HepG2 (cell line): ENCODE results near the gene HOXB4. TPM values are rescaled to one million over a fixed set of nuclear protein-coding genes. Genes with fewer than 3 reads are reported as not detected.

Source experiments
- ATAC-seq: fragments of 200-7000 bp; cut with Tn5 transposase; 3 replicates; pipeline ENCODE4 v1.9.1; 2020; ENCODE audit warnings: mild to moderate bottlenecking, moderate library complexity
- BruUV-seq: library from RNA; stranded (reverse); fragments of 400-500 nt; replicated peaks from 2 replicates; lab custom pipeline; 2021; lab: Mats Ljungman, UMichigan
- CTCF ChIA-PET: fragments of 300-600 bp; formaldehyde crosslinking; extraction: SDS; loops from one replicate; lab custom pipeline; 2021; ENCODE audit warnings: low total read pairs, inconsistent platforms, low intra/inter-chr PET ratio; lab: Yijun Ruan, JAX
- POLR2A ChIA-PET: fragments of 350-600 bp; sonication (Branson Sonifier 250); formaldehyde crosslinking; loops from one replicate; lab custom pipeline; 2020; ENCODE audit warnings: antibody characterized with exemption, inconsistent platforms; lab: Yijun Ruan, JAX
- DNase-seq: peaks from one replicate; pipeline ENCODE4 v3.0.0-alpha.2; 2015; ENCODE audit warnings: low spot score
- FAIRE-seq: peaks from 3 replicates; lab custom pipeline; 2011; peaks lifted over from hg19 to GRCh38; lab: Jason Lieb, UNC
- H2AFZ ChIP-seq: one replicate; pipeline ENCODE4 v1.6.1; 2011; ENCODE audit warnings: low read length, inconsistent platforms
- H3K27ac ChIP-seq: fragments of 300-600 bp; 3 replicates; pipeline ENCODE4 v1.8.0; 2011; ENCODE audit warnings: mixed run types, mild to moderate bottlenecking, mixed read lengths, low read length, inconsistent platforms; ENCODE audit not compliant: insufficient read depth; ENCODE audit errors: extremely low read length
- H3K27me3 ChIP-seq, 2 experiments: fragments of 200-600 bp in 1 of 2; 2 replicates in 1 of 2; 3 replicates in 1 of 2; pipeline versions ENCODE4 v1.6.0 to v1.8.0; 2011; ENCODE audit warnings: low read length in 2 of 2, mild to moderate bottlenecking in 2 of 2, moderate library complexity in 2 of 2, inconsistent platforms in 1 of 2; ENCODE audit not compliant: insufficient read depth in 2 of 2, control insufficient read depth in 1 of 2
- H3K36me3 ChIP-seq, 2 experiments: fragments of 200-600 bp in 1 of 2; replicated peaks in 1 of 2; 2 replicates in 1 of 2; 3 replicates in 1 of 2; pipeline versions ENCODE4 v1.5.1 to v1.8.0; 2011; ENCODE audit warnings: low read length in 2 of 2, inconsistent platforms in 1 of 2; ENCODE audit not compliant: insufficient read depth in 2 of 2, control insufficient read depth in 1 of 2
- H3K4me1 ChIP-seq: 2 replicates; pipeline ENCODE4 v1.5.1; 2012; ENCODE audit warnings: low read length, inconsistent platforms; ENCODE audit not compliant: insufficient read depth
- H3K4me2 ChIP-seq: 2 replicates; pipeline ENCODE4 v1.6.0; 2011; ENCODE audit warnings: low read depth, low read length, inconsistent platforms
- H3K4me3 ChIP-seq, 3 experiments: fragments of 200-600 bp in 1 of 3; sonication (generic), shearing (Covaris generic) in 1 of 3; replicated peaks in 1 of 3; 2 replicates each; pipeline ENCODE4 v1.5.1; 2011 to 2016; ENCODE audit warnings: low read length in 3 of 3, inconsistent platforms in 2 of 3, low read depth in 2 of 3, mild to moderate bottlenecking in 2 of 3, control low read depth in 1 of 3, mixed read lengths in 1 of 3; ENCODE audit not compliant: insufficient read depth in 1 of 3
- H3K79me2 ChIP-seq: one replicate; pipeline ENCODE4 v1.6.1; 2011; ENCODE audit warnings: low read length, inconsistent platforms; ENCODE audit not compliant: insufficient read depth
- H3K9ac ChIP-seq: 2 replicates; pipeline ENCODE4 v1.6.0; 2011; ENCODE audit warnings: mild to moderate bottlenecking, low read depth, low read length, inconsistent platforms; ENCODE audit not compliant: insufficient read depth
- H3K9me3 ChIP-seq: 2 replicates; pipeline ENCODE4 v1.5.1; 2012; ENCODE audit warnings: mild to moderate bottlenecking, low read length
- H4K20me1 ChIP-seq: 2 replicates; pipeline ENCODE4 v1.6.0; 2011; ENCODE audit warnings: inconsistent platforms, mild to moderate bottlenecking, low read length, moderate library complexity; ENCODE audit not compliant: insufficient read depth
- ARNT ChIP-seq: fragments of 450-650 bp; IDR thresholded peaks from 2 replicates; pipeline ENCODE4 v1.6.1; 2017
- NCOA2 ChIP-seq: sonication (generic); formaldehyde crosslinking; IDR thresholded peaks from 2 replicates; pipeline ENCODE4 v1.8.0; 2022; ENCODE audit warnings: inconsistent platforms
- ZBTB3 ChIP-seq: sonication (generic); formaldehyde crosslinking; IDR thresholded peaks from 2 replicates; pipeline ENCODE4 v1.4.0; 2020; ENCODE audit warnings: low read depth, mild to moderate bottlenecking, moderate library complexity, missing genetic modification reagents, borderline replicate concordance
- ZFY ChIP-seq: sonication (generic); formaldehyde crosslinking; IDR thresholded peaks from 2 replicates; pipeline ENCODE4 v1.4.0; 2020; ENCODE audit warnings: missing genetic modification reagents
- ZNF180 ChIP-seq: sonication (generic); formaldehyde crosslinking; IDR thresholded peaks from 2 replicates; pipeline ENCODE4 v1.4.0; 2020; ENCODE audit warnings: low read depth, missing genetic modification reagents, borderline replicate concordance
- ZNF33B ChIP-seq: sonication (generic); formaldehyde crosslinking; IDR thresholded peaks from 2 replicates; pipeline ENCODE4 v1.5.1; 2020; ENCODE audit warnings: mild to moderate bottlenecking, missing genetic modification reagents
- ZNF839 ChIP-seq: sonication (generic); formaldehyde crosslinking; IDR thresholded peaks from 2 replicates; pipeline ENCODE4 v1.4.0; 2020; ENCODE audit warnings: missing genetic modification reagents, mild to moderate bottlenecking, borderline replicate concordance
- WGBS: methylation state at CpG from one replicate; pipeline ENCODE4 v1.1.6; 2017; ENCODE audit warnings: low lambda C conversion rate; 5-methylcytosine and 5-hydroxymethylcytosine counted together
- in situ Hi-C: cut with HindIII; loops from 2 replicates; pipeline ENCODE4 v1.10.0; 2017; ENCODE audit warnings: low pct_unique_long_range_greater_than_20kb; ENCODE audit not compliant: extremely low pct_ligation_motif_present
- intact Hi-C: fragments of 100-400 bp; cut with micrococcal nuclease; formaldehyde crosslinking; loops from one replicate; pipeline ENCODE4 v1.10.0; 2022; ENCODE audit not compliant: unreplicated experiment
- polyA plus RNA-seq, 8 experiments: library from polyadenylated mRNA; depleted of rRNA in 3 of 8; stranded (reverse) in 7 of 8; unstranded in 1 of 8; fragments of >200 nt; fragmentation: Illumina TruSeq in 4 of 8; extraction: Trizol in 4 of 8; gene quantifications; 2 replicates each; pipeline versions ENCODE4 v1.2.1 to v1.2.3, GENCODE V29; 2011 to 2016; ENCODE audit warnings: low read depth in 4 of 8, missing spikeins in 1 of 8, mixed read lengths in 1 of 8; ENCODE audit not compliant: insufficient read depth in 1 of 8
- total RNA-seq, 5 experiments: library from RNA; depleted of rRNA; stranded (reverse); fragments of >200 nt; fragmentation: Illumina TruSeq; extraction: Trizol; gene quantifications; 2 replicates each; pipeline ENCODE4 v1.2.3, GENCODE V29; 2016; ENCODE audit warnings: low read depth in 1 of 5
- TF ChIP-seq, protein P1 (sequence below): IDR thresholded peaks from 2 replicates; pipeline ENCODE4 v1.4.0; 2020; ENCODE audit warnings: mild to moderate bottlenecking, missing genetic modification reagents
- TF ChIP-seq, protein P2 (sequence below): sonication (generic); formaldehyde crosslinking; IDR thresholded peaks from 2 replicates; pipeline ENCODE4 v1.4.0; 2020; ENCODE audit warnings: missing genetic modification reagents

The HOXB4 gene
- total and polyA plus RNA-seq, 2 of the 13 experiments (the other 11 are each of a cell fraction or from before 2014, with no cell fraction given) = not detected

DNA sequence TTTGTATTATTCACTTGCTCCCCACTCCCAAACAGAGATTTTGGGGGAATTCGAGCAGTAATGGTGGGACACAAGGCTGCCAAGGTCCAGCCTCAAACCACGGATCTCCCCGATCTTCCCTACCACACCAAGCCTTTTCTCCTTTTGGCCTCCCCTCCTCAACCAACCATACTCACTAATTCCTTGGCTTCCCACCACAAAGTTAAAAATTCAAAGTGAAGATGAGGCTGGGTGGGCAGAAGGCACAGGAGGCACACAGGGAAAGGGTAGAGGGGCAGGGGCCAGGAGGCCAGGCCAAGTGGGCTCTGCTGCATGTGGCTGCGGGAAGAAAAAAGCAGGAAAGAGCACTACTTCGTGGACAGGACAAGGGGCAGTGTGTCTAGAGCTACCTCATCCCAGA is 15.2 kb downstream of the HOXB4 start:
- H3K4me1 ChIP-seq = no peaks in the 10 kb centered on the region
- H3K27me3 ChIP-seq = peaks cover 26 to 94% of the 10 kb centered on the region in 2 experiments
- no peak overlapping the region for H2AFZ ChIP-seq
- no peak for ATAC-seq
- no peaks in the 10 kb centered on the region for H3K36me3 ChIP-seq
- no peak for DNase-seq
- intact Hi-C loops = no loop called here
- no TSS peak for BruUV-seq
- H3K4me3 ChIP-seq = no peak overlapping the region
- POLR2A ChIA-PET = no interaction called here
- CTCF ChIA-PET = no interaction called here
- no peak for FAIRE-seq
- 2% methylated on average over 5 of the region's 5 CpGs for WGBS
- H3K4me2 ChIP-seq = no peak overlapping the region
- no peak for TF ChIP-seq ZNF33B (CRISPR knock-in tag)
- H3K27ac ChIP-seq = no peak overlapping the region
- H3K9ac ChIP-seq = no peak overlapping the region
- H3K9me3 ChIP-seq = no peaks in the 10 kb centered on the region
- H3K79me2 ChIP-seq = no peaks in the 10 kb centered on the region
- no peaks in the 10 kb centered on the region; the same call in 1 of the 2 replicates for H4K20me1 ChIP-seq
- in situ Hi-C loops = no loop called here

DNA sequence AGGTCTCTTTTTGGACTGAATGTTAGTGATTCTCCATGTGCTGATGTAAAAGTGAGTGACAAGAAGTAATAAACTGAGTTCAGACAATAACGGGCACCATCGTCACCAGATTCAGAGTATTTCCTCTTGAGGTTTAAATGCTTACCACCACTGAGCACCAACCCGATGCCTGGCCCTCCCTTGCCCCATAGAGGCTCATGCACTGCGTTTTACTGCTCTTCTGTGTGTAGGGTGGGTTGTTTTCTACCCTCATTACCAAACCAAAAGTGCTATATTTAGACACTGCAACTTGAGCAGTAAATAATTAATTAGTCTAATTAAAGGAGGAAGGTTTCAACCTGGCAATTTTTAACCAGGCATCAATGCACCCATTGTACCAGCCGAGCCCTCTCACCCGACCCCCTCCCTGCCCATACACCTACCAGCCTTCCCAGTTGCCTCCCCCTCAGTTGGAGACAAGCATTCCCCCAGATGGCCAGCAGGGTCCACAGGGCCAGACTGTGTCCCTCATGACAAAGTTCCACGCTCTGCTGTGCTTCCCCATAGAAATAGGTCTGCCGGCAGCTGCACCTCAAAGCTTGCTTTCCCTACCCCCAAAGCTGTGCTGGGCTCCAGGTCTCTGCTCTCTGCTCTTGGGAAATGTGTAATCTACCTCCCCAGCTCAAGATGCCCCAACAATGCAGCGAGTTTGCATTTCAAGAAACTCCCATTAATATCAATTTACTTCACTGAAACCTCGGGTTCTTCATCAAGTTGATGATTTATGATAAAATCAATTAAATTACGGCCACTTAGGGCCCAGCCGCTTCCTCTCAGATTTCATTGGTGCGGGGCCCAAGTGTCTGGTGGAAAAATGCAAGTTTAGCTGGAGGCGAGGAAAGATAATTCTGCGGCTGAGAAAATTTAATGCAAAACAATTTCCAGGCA is 16.0 kb downstream of the HOXB4 start:
- H3K4me1 ChIP-seq = no peaks in the 10 kb centered on the region
- no peak overlapping the region for H2AFZ ChIP-seq
- no peaks in the 10 kb centered on the region; the same call in 1 of the 2 replicates for H4K20me1 ChIP-seq
- H3K27me3 ChIP-seq = peaks cover 29 to 94% of the 10 kb centered on the region in 2 experiments
- in situ Hi-C loops = no loop called here
- no peaks in the 10 kb centered on the region for H3K79me2 ChIP-seq
- H3K27ac ChIP-seq = no peak overlapping the region
- no peak overlapping the region for H3K4me2 ChIP-seq
- no peak overlapping the region for H3K4me3 ChIP-seq
- intact Hi-C loops = no loop called here
- 13% methylated on average over 15 of the region's 15 CpGs for WGBS
- ATAC-seq = peak; percentile 78
- FAIRE-seq = no peak
- no peak overlapping the region for H3K9ac ChIP-seq
- no peaks in the 10 kb centered on the region for H3K9me3 ChIP-seq
- CTCF ChIA-PET = no interaction called here
- no TSS peak for BruUV-seq
- no peaks in the 10 kb centered on the region for H3K36me3 ChIP-seq
- POLR2A ChIA-PET = no interaction called here
- no peak for DNase-seq
- TF ChIP-seq ZNF839 (no peak), ZNF180 (CRISPR knock-in tag) (no peak), ZBTB3 (no peak), ZFY (CRISPR knock-in tag) (no peak), ARNT (no peak), NCOA2 (CRISPR knock-in tag) (no peak)
- TF ChIP-seq, protein P1, sequence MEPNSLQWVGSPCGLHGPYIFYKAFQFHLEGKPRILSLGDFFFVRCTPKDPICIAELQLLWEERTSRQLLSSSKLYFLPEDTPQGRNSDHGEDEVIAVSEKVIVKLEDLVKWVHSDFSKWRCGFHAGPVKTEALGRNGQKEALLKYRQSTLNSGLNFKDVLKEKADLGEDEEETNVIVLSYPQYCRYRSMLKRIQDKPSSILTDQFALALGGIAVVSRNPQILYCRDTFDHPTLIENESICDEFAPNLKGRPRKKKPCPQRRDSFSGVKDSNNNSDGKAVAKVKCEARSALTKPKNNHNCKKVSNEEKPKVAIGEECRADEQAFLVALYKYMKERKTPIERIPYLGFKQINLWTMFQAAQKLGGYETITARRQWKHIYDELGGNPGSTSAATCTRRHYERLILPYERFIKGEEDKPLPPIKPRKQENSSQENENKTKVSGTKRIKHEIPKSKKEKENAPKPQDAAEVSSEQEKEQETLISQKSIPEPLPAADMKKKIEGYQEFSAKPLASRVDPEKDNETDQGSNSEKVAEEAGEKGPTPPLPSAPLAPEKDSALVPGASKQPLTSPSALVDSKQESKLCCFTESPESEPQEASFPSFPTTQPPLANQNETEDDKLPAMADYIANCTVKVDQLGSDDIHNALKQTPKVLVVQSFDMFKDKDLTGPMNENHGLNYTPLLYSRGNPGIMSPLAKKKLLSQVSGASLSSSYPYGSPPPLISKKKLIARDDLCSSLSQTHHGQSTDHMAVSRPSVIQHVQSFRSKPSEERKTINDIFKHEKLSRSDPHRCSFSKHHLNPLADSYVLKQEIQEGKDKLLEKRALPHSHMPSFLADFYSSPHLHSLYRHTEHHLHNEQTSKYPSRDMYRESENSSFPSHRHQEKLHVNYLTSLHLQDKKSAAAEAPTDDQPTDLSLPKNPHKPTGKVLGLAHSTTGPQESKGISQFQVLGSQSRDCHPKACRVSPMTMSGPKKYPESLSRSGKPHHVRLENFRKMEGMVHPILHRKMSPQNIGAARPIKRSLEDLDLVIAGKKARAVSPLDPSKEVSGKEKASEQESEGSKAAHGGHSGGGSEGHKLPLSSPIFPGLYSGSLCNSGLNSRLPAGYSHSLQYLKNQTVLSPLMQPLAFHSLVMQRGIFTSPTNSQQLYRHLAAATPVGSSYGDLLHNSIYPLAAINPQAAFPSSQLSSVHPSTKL (CRISPR knock-in tag) = no peak
- TF ChIP-seq, protein P2, sequence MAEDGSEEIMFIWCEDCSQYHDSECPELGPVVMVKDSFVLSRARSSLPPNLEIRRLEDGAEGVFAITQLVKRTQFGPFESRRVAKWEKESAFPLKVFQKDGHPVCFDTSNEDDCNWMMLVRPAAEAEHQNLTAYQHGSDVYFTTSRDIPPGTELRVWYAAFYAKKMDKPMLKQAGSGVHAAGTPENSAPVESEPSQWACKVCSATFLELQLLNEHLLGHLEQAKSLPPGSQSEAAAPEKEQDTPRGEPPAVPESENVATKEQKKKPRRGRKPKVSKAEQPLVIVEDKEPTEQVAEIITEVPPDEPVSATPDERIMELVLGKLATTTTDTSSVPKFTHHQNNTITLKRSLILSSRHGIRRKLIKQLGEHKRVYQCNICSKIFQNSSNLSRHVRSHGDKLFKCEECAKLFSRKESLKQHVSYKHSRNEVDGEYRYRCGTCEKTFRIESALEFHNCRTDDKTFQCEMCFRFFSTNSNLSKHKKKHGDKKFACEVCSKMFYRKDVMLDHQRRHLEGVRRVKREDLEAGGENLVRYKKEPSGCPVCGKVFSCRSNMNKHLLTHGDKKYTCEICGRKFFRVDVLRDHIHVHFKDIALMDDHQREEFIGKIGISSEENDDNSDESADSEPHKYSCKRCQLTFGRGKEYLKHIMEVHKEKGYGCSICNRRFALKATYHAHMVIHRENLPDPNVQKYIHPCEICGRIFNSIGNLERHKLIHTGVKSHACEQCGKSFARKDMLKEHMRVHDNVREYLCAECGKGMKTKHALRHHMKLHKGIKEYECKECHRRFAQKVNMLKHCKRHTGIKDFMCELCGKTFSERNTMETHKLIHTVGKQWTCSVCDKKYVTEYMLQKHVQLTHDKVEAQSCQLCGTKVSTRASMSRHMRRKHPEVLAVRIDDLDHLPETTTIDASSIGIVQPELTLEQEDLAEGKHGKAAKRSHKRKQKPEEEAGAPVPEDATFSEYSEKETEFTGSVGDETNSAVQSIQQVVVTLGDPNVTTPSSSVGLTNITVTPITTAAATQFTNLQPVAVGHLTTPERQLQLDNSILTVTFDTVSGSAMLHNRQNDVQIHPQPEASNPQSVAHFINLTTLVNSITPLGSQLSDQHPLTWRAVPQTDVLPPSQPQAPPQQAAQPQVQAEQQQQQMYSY (CRISPR knock-in tag) = no peak
